ENCODE results near the gene DUS1L.

The DUS1L gene

DNA sequence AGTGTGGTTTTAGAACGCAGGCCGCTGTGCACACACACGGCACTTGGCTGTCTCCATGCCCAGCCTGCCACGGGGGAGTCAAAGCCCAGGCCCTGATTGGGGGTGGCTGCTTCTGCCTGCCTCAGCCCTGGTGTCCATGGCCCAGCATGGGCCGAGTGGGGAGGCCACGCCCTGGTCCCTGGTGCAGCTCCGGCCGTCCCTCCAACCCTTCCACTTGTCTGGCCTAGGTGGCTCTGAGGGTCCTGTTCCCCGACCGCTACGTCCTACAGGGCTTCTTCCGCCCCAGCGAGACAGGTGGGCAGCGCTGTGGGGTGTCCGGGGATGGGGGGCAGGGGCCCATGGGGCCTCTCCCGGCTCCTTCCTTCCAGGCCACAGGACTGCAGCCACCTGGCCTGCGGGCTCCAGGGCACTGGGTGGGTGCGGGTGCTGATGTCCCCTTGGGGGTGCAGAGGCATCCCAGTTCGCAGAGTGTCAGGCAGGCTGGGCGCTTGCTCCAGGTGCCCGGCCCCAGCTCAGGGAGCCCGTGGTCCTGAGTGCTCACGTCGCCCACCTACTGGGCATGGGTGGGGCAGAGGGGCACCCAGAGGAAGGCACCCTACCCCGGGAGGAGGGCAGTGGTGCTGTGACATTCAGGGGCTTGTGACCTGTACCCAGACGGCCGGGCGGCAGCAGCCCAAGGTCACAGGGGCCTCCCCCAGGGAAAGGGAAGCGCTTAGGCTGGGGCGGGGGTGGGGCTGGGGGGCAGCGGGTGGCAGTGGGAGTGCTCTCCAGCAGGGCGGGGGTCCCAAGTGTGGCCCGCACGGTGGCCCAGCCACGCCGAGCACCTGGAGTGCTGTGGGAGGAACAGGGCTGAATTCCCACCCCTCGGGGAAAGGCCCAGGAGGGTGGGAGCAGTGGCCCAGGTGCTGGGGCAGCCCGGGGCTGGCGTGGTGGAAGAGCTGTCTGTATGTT lies 54.8 kb downstream of the DUS1L start:
- DNase-seq = no peak

DNA sequence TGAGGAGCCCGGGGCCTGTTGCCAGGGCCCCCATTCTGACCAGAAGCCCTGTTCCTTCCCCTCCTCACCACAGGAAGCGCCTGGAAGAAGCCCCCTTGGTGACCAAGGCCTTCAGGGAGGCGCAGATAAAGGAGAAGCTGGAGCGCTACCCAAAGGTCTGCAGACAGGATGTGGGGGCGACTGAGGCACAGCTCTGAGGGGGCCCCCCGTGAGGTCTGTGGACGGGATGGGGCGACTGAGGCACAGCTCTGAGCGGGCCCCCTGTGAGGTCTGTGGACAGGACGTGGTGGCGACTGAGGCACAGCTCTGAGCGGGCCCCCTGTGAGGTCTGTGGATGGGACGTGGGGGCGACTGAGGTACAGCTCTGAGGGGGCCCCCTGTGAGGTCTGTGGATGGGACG lies 56.2 kb downstream of the DUS1L start:
- DNase-seq = no peak

DNA sequence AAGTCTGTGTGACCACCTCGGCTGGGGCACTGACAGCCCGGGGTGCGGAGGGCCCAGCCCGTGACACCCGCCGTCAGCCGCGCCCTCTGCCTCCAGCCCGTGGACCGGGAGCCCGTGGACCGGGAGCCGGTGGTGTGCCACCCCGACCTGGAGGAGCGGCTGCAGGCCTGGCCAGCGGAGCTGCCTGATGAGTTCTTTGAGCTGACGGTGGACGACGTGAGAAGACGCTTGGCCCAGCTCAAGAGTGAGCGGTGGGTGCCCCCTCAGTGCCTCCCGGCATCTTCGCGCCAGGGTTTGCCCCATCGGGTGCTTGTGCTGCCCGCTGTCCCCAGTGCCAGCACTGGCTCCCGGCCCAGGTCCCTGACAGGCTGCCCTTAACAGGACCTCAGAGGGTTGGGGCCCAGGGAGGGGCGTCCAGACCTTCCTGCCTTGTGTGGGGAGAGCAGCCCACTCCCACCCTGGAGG lies 56.6 kb downstream of the DUS1L start:
- no peak for DNase-seq

DNA sequence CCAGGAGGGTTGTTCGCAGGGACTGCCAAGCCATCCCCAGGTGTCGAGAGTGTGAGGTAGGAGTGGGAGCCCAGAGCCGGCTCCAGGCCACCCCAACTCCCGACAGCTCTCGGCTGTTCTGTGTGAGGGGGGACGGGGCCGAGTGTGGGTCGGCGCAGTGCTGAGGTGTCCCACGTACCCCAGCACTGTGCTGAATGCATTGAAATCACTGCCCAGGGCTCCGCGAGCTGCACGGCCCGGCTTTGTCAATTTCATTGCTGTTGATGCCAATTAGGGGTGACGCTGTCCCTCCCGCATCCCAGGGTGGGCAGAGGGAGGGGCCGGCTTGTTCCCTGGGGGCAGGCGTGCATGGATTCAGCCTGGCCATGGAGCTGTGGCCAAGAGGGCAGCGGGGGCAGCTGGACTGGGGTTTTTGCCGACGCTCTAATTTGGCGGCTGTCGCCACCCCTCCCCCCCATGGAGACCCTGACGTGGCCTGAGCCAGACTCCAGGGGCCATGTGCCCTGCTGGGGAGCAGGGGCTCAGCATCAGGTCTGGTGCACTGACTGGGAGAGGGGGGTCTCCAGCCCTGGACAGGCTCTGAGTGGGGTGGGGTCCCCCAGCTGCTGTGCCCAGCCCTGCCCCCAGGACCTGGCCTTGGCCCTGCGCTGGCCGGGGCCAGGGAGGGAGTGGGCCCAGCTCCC lies 57.2 kb downstream of the DUS1L start:
- DNase-seq = no peak

Measured in activated CD4-positive, alpha-beta T cell treated with anti-CD3 and anti-CD28 coated beads, Interleukin-2, amount 50 U/mL, for 4 hours (primary cell).